Gastroesophageal sphincter (tissue), 4 donors: ENCODE measurements around the gene TACR2. TPM values are rescaled to one million over a fixed set of nuclear protein-coding genes. Genes with fewer than 3 reads are reported as not detected.

Experiments
- ATAC-seq: fragments of 150-250 bp; one replicate; pipeline ENCODE4 v1.9.1; 2016; ENCODE audit warnings: mild to moderate bottlenecking, moderate library complexity
- H3K27ac ChIP-seq, 4 donors: fragments of 200-600 bp; sonication (generic) in 3 of 4; 1 replicate in 3 of 4; 2 replicates in 1 of 4; pipeline ENCODE4 v1.5.1; 2016 to 2019
- H3K27me3 ChIP-seq: fragments of 200-600 bp; sonication (generic); one replicate; pipeline ENCODE4 v1.5.1; 2019
- H3K36me3 ChIP-seq, 2 donors: fragments of 200-600 bp; sonication (generic); one replicate each; pipeline ENCODE4 v1.5.1; 2019; ENCODE audit warnings: control low read depth in 1 of 2
- H3K4me1 ChIP-seq, 3 donors: fragments of 200-600 bp; sonication (generic); 1 replicate in 2 of 3; 2 replicates in 1 of 3; pipeline ENCODE4 v1.5.1; 2016 to 2019; ENCODE audit warnings: control low read depth in 2 of 3
- H3K4me3 ChIP-seq, 2 donors: fragments of 200-600 bp; sonication (generic); one replicate each; pipeline ENCODE4 v1.5.1; 2019; ENCODE audit warnings: mild to moderate bottlenecking in 1 of 2, moderate library complexity in 1 of 2
- H3K9me3 ChIP-seq, 3 donors: fragments of 200-600 bp; sonication (generic); one replicate each; pipeline ENCODE4 v1.5.1; 2017 to 2019; ENCODE audit warnings: control low read depth in 2 of 3
- CTCF ChIP-seq, 4 experiments: fragments of 200-600 bp in 2 of 4; fragments of 450-650 bp in 2 of 4; sonication (generic) in 1 of 4; IDR thresholded peaks; one replicate each; pipeline ENCODE4 v1.5.1; 2017 to 2019; ENCODE audit warnings: antibody characterized with exemption in 4 of 4, mild to moderate bottlenecking in 2 of 4, moderate library complexity in 2 of 4
- EP300 ChIP-seq: sonication (generic); formaldehyde crosslinking; IDR thresholded peaks from one replicate; pipeline ENCODE4 v1.6.1; 2017; ENCODE audit warnings: antibody characterized with exemption, mild to moderate bottlenecking
- POLR2A ChIP-seq, 2 donors: fragments of 450-650 bp; IDR thresholded peaks; one replicate each; pipeline ENCODE4 v1.6.1; 2017; ENCODE audit warnings: antibody characterized with exemption in 2 of 2, mild to moderate bottlenecking in 2 of 2, moderate library complexity in 1 of 2
- POLR2AphosphoS5 ChIP-seq: sonication (generic); formaldehyde crosslinking; IDR thresholded peaks from one replicate; pipeline ENCODE4 v1.6.1; 2017; ENCODE audit warnings: antibody characterized with exemption
- WGBS, 2 donors: methylation state at CpG; one replicate each; pipeline ENCODE4 v1.1.5; 2018; ENCODE audit warnings: low coverage in 1 of 2; 5-methylcytosine and 5-hydroxymethylcytosine counted together
- total RNA-seq, 4 donors: library from RNA; depleted of rRNA; stranded (reverse); fragments of >200 nt; gene quantifications; one replicate each; pipeline ENCODE4 v1.1.0, GENCODE V29; 2016

Gene TACR2
- total RNA-seq, 4 donors from 2014 or later, result 37.1 to 176 (median 122) TPM

- TF ChIP-seq POLR2AphosphoS5, result no peak
- no peak for TF ChIP-seq EP300
- no peak for TF ChIP-seq POLR2A (IDR thresholded peaks at IDR 0.05)
- TF ChIP-seq CTCF (IDR thresholded peaks at IDR 0.05), result no peak
- Histone ChIP-seq H3K4me3 (no peak overlapping the region), H3K4me1 (peaks cover 0 to 39% (median 4%) of the 10 kb centered on the region in 3 donors), H3K9me3 (no peaks in the 10 kb centered on the region), H3K27me3 (no peaks in the 10 kb centered on the region), H3K36me3 (no peaks in the 10 kb centered on the region), H3K27ac (peak overlapping the region in 1 of 4 donors; percentile 90)
- WGBS, 2 donors, result 90 to 91% methylated on average over 3 to 4 of the region's 4 CpGs
- ATAC-seq, result no peak
These were observed 28.3 kb upstream of the TACR2 start for GRCh38 chr10:69445041-69445440.

GRCh38 chr10:69443354-69443753, 26.6 kb upstream of the TACR2 start:
- 67 to 71% methylated on average over 1 of the region's 1 CpG for WGBS, 2 donors
- Histone ChIP-seq H3K4me3 (no peak overlapping the region), H3K36me3 (no peaks in the 10 kb centered on the region), H3K27ac (no peak overlapping the region), H3K27me3 (no peaks in the 10 kb centered on the region), H3K4me1 (peaks cover 0 to 39% (median 13%) of the 10 kb centered on the region in 3 donors), H3K9me3 (no peaks in the 10 kb centered on the region)
- ATAC-seq, result no peak
- TF ChIP-seq CTCF (IDR thresholded peaks at IDR 0.05) (no peak), EP300 (no peak), POLR2A (IDR thresholded peaks at IDR 0.05) (no peak), POLR2AphosphoS5 (no peak)

- Histone ChIP-seq H3K36me3 (peaks cover 0 to 6% of the 10 kb centered on the region in 2 donors), H3K9me3 (no peaks in the 10 kb centered on the region), H3K4me3 (no peak overlapping the region), H3K27me3 (no peaks in the 10 kb centered on the region), H3K27ac (peak overlapping the region in 3 of 4 donors; percentile 29 to 51 (median 49)), H3K4me1 (peaks cover 0 to 22% (median 9%) of the 10 kb centered on the region in 3 donors)
- WGBS, 2 donors, result 38 to 51% methylated on average over 2 to 4 of the region's 5 CpGs
- ATAC-seq, result no peak
- TF ChIP-seq EP300, result no peak
- peak; percentile 36 for TF ChIP-seq POLR2AphosphoS5
- TF ChIP-seq POLR2A (IDR thresholded peaks at IDR 0.05), result no peak
- no peak for TF ChIP-seq CTCF (IDR thresholded peaks at IDR 0.05)
These were observed 23.2 kb upstream of the TACR2 start for GRCh38 chr10:69439813-69440506.

GRCh38 chr10:69439350-69439739, 22.6 kb upstream of the TACR2 start:
- Histone ChIP-seq H3K9me3 (no peaks in the 10 kb centered on the region), H3K4me1 (peaks cover 0 to 22% (median 9%) of the 10 kb centered on the region in 3 donors), H3K4me3 (no peak overlapping the region), H3K36me3 (peaks cover 0 to 6% of the 10 kb centered on the region in 2 donors), H3K27me3 (no peaks in the 10 kb centered on the region), H3K27ac (peak overlapping the region in 3 of 4 donors; percentile 29 to 51 (median 49))
- ATAC-seq, result peak; percentile 39
- WGBS, 2 donors, result 36% methylated on average over 3 of the region's 5 CpGs; no CpG with 5 or more reads in 1 of the 2 donors
- TF ChIP-seq POLR2AphosphoS5 (peak; percentile 56), CTCF (IDR thresholded peaks at IDR 0.05) (no peak)
